Activated CD8-positive, alpha-beta memory T cell treated with anti-CD3 and anti-CD28 coated beads, Interleukin-2, amount 50 U/mL, for 48 hours (primary cell): ENCODE measurements around the gene KRTAP2-2.

Source experiments
- DNase-seq: peaks from one replicate; pipeline ENCODE4 v3.0.0-alpha.2; 2020

Gene KRTAP2-2

DNA sequence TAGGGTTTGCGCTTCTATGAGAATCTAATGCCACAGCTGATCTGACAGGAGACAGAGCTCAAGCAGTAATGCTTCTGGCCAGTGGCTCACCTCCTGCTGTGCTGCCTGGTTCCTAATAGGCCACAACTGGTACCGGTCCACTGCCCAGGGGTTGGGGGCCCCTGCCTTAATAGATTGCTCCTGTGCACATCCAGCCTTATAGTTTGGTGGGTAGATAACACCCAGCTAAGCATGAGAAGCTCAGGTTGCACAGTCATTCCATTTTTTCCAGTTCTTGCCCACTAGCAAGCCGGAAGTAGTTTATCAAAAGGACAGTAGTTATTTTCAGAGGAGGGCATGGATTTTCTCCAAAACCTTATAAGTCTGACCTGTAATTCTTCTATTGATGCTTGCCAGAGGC lies 35.6 kb downstream of the KRTAP2-2 start:
- DNase-seq = no peak

DNA sequence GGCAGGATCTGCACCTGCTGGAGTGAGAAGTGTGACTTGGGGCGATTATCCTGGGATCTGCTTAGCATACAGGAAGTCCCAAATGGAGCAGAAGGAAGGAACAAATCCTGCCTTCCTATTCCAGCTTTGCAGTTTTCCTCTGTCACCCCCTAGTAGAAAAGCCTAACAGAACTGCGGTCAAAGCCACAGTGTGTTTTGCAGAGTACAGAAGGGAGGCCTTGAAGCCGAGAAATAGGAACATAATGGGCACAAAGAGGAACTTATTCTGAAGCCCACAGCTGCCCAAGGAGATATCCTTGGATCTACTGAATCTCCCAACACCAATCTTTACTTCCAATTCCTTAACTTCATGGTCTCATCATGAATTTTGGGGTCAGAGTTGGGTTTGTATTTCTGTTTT lies 36.5 kb downstream of the KRTAP2-2 start:
- DNase-seq = no peak

DNA sequence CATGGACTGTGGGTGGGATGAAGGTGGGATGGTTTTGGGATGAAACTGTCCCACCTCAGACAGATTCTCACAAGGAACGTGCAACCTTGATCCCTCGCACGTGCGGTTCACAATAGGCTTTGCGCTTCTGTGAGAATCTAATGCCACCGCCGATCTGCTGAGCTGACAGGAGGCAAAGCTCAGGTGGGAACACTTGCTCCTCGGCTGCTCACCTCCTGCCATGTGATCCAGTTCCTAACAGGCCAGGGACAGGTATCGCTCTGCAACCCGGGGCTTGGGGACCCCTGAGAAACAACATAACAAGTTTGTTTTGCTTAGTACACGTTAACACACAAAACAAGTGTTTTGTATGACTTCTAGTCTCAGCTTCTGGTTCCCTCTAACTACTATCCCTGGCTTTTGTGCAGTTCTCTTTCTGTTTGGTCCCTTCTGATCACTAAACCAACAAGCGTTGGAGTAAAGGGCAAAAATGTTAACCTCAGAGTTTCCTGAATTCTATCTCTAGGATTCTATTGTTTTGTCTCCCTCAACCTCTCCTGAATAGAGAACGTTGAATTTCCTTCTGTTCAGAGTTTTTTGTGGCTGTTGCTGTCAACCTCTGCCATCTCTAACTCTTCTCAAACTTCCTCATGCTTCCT lies 38.3 kb downstream of the KRTAP2-2 start:
- no peak for DNase-seq

GRCh38 chr17:41015454-41015853 lies 39.6 kb downstream of the KRTAP2-2 start:
- no peak for DNase-seq

DNA sequence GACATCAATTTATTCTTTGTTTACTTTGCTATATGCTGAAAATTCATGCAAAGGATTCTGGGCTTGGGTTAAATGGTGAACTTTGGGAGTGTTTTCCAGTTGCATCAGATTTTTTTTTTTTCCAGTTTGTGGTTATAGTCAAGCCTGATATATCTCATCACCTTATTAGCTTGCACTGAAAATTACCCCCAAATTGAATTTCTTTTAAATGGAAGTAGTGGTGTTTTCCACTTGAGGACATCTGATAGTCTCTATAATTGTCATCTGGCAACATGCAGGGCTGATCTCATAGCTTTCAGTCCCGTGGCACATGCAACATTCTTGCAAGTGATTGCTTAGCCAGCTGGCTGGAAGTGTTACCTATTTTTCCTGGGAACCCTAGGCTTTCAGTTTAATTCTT lies 41.4 kb downstream of the KRTAP2-2 start:
- DNase-seq = no peak

DNA sequence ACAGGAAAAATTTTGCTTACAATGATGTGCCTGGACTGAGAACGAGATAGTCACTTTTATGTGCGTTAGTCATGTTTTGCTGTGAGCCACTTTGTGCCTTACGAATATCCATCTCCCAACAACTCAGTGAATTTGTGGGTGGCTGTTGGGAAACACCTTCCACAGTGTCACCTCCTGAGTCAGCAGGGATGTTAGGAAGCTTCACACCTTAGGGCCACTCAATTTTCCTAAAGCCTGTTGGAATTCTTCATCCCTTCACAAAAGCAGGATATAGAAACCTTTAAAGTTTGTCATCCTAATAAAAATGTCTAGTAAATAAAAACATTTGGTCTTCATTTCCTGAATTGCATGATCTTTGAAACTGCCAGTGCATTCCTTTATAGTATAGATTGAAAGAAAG lies 41.8 kb downstream of the KRTAP2-2 start:
- no peak for DNase-seq

- DNase-seq = no peak
Observed at GRCh38 chr17:41012326-41013120, 42.5 kb downstream of the KRTAP2-2 start.

DNA sequence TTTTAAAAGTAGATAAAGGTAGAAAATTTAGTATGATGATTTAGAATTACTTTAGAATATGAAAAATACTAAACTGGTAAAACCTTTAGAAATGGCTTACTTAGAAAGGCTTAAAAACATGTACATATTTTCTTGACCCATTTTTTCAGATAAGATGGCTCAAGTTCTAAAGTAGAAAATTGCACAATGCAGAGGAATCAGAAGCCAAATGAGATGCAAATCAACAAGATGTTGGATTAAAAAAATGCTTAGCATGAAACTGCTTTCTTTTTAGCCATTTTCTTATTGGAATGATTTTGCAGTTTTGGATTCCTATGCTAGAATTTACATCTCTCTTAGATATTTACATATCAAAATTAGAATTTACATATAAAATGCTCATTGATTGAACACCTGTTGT lies 44.6 kb downstream of the KRTAP2-2 start:
- DNase-seq = no peak

DNA sequence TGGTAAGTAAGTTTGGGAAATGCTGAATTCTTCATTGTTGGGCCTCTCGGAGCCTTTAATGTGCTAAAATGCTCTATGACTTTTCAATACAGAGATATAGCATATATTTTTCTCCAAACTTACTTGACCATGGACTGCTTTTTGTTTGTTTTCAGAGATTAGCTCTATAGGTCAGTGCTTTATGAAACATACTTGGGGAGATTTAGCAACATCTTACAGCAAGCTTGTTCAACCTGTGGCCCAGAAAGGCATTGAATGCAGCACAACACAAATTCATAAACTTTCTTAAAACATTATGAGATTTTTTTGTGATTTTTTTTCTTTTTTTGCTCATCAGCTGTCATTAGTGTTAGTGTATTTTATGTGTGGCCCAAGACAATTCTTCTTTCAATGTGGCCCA lies 45.1 kb downstream of the KRTAP2-2 start:
- DNase-seq = no peak

DNA sequence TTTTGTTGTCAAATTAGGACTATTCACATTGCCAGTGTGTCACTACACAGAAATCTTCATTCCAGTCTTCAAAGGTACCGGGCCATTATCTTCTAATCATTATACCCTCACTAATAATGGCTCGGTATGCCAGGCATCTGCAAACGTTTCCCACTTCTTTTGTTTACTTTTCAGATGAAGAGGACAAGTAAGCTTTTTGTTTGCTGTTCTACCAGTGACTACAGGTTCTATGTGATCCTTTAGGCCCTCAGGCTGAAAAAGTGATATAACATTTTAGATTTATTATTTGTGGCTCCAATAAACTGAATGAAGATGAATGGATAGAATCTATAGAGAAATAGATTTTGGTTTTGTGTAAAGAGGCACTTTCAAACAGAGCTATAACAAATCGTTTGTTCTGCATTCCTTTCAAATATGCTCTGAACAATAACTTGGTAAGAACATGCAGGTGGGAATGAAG lies 45.7 kb downstream of the KRTAP2-2 start:
- no peak for DNase-seq

DNA sequence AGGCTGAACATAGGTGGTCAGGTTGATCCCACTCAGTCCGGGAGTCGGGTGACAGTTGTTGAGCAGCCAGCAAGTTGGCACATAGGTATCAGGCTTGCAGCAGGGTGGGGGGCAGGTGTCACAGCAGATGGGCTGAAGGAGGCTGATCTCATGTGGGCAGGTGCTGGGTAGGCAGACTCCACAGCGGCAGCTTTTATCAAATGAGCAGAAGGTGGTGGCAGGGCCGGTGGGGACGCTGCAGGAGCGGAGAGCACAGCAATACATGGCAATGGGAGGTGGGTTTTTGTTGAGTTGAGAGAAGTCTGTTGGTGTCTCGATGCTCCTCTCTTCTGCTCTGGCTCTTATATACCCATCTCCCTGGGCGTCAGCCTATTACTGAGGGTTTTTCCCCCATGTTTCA lies 46.2 kb downstream of the KRTAP2-2 start, which contains the start of gene KRTAP3-1:
KRTAP3-1 (minus strand) TSS at position 318 of the 400 bp plus-strand sequence; CDS start at position 264, 54 bp downstream.
- no peak for DNase-seq
